ENCODE results near the gene APOH. TPM values are rescaled to one million over a fixed set of nuclear protein-coding genes. Genes with fewer than 3 reads are reported as not detected.

APOH gene
- total and polyA plus RNA-seq, 2 of the 13 experiments (the other 11 are each of a cell fraction or from before 2014, with no cell fraction given), result 4,846 to 5,748 TPM

DNA sequence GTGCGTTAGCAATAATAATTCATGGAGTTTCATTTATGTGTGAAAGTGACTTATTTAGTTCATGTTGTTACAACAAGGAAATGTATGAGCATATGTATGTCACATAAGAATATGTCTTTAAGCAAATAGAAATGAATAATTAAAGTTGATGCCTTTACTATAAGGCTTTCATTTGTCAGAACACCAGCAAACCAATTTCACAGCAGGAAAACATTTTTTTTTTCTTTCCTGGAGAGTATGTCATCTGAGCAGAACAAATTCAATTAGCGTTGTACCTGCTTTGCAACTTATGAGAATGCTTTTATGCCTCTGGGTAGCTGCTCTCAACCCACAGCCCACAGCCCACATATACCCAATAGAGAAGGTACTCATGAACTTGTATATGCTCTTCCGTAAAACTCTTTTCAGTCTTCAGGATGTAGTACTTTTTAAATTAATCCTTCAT lies 26.3 kb upstream of the APOH start (continued):
- TF ChIP-seq, protein P1, sequence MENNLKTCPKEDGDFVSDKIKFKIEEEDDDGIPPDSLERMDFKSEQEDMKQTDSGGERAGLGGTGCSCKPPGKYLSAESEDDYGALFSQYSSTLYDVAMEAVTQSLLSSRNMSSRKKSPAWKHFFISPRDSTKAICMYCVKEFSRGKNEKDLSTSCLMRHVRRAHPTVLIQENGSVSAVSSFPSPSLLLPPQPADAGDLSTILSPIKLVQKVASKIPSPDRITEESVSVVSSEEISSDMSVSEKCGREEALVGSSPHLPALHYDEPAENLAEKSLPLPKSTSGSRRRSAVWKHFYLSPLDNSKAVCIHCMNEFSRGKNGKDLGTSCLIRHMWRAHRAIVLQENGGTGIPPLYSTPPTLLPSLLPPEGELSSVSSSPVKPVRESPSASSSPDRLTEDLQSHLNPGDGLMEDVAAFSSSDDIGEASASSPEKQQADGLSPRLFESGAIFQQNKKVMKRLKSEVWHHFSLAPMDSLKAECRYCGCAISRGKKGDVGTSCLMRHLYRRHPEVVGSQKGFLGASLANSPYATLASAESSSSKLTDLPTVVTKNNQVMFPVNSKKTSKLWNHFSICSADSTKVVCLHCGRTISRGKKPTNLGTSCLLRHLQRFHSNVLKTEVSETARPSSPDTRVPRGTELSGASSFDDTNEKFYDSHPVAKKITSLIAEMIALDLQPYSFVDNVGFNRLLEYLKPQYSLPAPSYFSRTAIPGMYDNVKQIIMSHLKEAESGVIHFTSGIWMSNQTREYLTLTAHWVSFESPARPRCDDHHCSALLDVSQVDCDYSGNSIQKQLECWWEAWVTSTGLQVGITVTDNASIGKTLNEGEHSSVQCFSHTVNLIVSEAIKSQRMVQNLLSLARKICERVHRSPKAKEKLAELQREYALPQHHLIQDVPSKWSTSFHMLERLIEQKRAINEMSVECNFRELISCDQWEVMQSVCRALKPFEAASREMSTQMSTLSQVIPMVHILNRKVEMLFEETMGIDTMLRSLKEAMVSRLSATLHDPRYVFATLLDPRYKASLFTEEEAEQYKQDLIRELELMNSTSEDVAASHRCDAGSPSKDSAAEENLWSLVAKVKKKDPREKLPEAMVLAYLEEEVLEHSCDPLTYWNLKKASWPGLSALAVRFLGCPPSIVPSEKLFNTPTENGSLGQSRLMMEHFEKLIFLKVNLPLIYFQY (CRISPR knock-in tag; IDR thresholded peaks at IDR 0.05; ENCODE audit: borderline replicate concordance), result no peak
- TF ChIP-seq TARDBP (CRISPR knock-in tag; IDR thresholded peaks at IDR 0.05), result peak; percentile 11; the same call in 1 of the 2 replicates
- no peak for TF ChIP-seq ZNF235 (CRISPR knock-in tag; IDR thresholded peaks at IDR 0.05; ENCODE audit: borderline replicate concordance)

DNA sequence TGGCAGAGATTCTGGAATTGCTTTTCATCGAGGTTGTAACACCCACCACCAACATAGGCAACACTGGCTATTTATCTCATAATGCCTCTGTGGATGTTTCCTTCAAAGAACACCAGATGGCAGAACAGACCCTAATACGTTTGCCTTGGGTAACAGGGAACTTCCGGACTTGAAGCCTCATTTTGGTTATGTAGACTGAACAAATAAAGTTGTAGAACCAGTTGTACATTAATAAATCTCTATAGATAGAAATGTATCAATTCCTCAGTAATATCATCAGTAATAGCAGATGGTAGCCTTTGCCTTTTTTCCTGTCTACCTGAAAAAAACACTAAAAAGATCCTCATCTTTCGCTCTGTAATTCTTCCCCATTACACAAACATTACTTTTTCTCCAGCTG lies 25.9 kb upstream of the APOH start:
- ChIA-PET POLR2A (no interaction called here), CTCF (ENCODE audit: low intra/inter-chr PET ratio, low total read pairs) (interaction anchor here (0.6 to 2.8 kb wide), 9 partner anchors 35 to 419 kb away, joined by 3 to 33 read pairs (median 4); no protein-coding TSS in a partner anchor)
- H3K9me3 ChIP-seq (ENCODE audit: low read length), result no peaks in the 10 kb centered on the region
- in situ Hi-C loops (cut with HindIII; ENCODE audit: extremely low pct_ligation_motif_present, low pct_unique_long_range_greater_than_20kb), result loop anchor here (5.0 to 10.0 kb wide), 2 partner anchors 312 to 370 kb away; no protein-coding TSS in a partner anchor
- intact Hi-C loops (cut with micrococcal nuclease; ENCODE audit: unreplicated experiment), result loop anchor here (1.0 to 2.0 kb wide), 6 partner anchors 48 to 418 kb away; no protein-coding TSS in a partner anchor
- H3K4me3 ChIP-seq (replicated peaks in 1 of 3; ENCODE audit: insufficient read depth in 1 of 3, low read depth in 2 of 3, low read length in 3 of 3), result no peak overlapping the region
- peak; percentile 87 for DNase-seq (ENCODE audit: low spot score)
- no peaks in the 10 kb centered on the region for H3K36me3 ChIP-seq (replicated peaks in 1 of 2; ENCODE audit: control insufficient read depth in 1 of 2, insufficient read depth in 2 of 2, low read length in 2 of 2)
- no peaks in the 10 kb centered on the region for H4K20me1 ChIP-seq (ENCODE audit: insufficient read depth, low read length)
- no peak overlapping the region for H3K9ac ChIP-seq (ENCODE audit: insufficient read depth, low read depth, low read length)
- ATAC-seq, result peak; percentile 92
- H2AFZ ChIP-seq (ENCODE audit: low read length), result no peak overlapping the region
- no TSS peak for BruUV-seq (replicated peaks)
- H3K27me3 ChIP-seq (ENCODE audit: control insufficient read depth in 1 of 2, insufficient read depth in 2 of 2, low read length in 2 of 2), result no peaks in the 10 kb centered on the region
- FAIRE-seq, result peak; percentile 99
- no peak overlapping the region for H3K4me2 ChIP-seq (ENCODE audit: low read depth, low read length)
- H3K4me1 ChIP-seq (ENCODE audit: insufficient read depth, low read length), result peaks cover 5% of the 10 kb centered on the region; the same call in 1 of the 2 replicates
- WGBS (ENCODE audit: low lambda C conversion rate), result 25% methylated on average over 4 of the region's 4 CpGs
- no peak overlapping the region for H3K27ac ChIP-seq (ENCODE audit: extremely low read length, insufficient read depth, low read length)
- H3K79me2 ChIP-seq (ENCODE audit: insufficient read depth, low read length), result no peaks in the 10 kb centered on the region
- TF ChIP-seq SAP130 (CRISPR knock-in tag; IDR thresholded peaks at IDR 0.05; ENCODE audit: low read depth) (peak; percentile 41; the same call in 1 of the 2 replicates), FOXO1 (CRISPR knock-in tag; IDR thresholded peaks at IDR 0.05) (peak; percentile 29; the same call in 1 of the 2 replicates), ZNF549 (CRISPR knock-in tag; IDR thresholded peaks at IDR 0.05) (no peak), SNAPC2 (CRISPR knock-in tag; IDR thresholded peaks at IDR 0.05) (0 out of 2 replicates have a peak, but pooled peaks have one; percentile 56), PHF20 (CRISPR knock-in tag; IDR thresholded peaks at IDR 0.05) (no peak), ZNF547 (CRISPR knock-in tag; IDR thresholded peaks at IDR 0.05) (no peak), IRF2 (CRISPR knock-in tag; IDR thresholded peaks at IDR 0.05) (peak; percentile 60; the same call in 1 of the 2 replicates), KDM3A (CRISPR knock-in tag; IDR thresholded peaks at IDR 0.05; ENCODE audit: low read depth) (0 out of 2 replicates have a peak, but pooled peaks have one; percentile 64), ZNF24 (IDR thresholded peaks at IDR 0.05) (no peak)
- TF ChIP-seq, protein P2, sequence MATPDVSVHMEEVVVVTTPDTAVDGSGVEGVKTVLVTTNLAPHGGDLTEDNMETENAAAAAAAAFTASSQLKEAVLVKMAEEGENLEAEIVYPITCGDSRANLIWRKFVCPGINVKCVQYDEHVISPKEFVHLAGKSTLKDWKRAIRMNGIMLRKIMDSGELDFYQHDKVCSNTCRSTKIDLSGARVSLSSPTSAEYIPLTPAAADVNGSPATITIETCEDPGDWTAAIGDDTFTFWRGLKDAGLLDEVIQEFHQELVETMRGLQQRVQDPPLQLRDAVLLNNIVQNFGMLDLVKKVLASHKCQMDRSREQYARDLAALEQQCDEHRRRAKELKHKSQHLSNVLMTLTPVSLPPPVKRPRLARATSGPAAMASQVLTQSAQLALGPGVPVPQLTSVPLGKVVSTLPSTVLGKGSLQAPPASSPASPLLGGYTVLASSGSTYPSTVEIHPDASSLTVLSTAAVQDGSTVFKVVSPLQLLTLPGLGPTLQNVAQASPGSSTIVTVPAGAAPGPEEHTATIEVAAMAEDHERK (CRISPR knock-in tag; IDR thresholded peaks at IDR 0.05; ENCODE audit: low read depth), result no peak
- TF ChIP-seq, protein P3, sequence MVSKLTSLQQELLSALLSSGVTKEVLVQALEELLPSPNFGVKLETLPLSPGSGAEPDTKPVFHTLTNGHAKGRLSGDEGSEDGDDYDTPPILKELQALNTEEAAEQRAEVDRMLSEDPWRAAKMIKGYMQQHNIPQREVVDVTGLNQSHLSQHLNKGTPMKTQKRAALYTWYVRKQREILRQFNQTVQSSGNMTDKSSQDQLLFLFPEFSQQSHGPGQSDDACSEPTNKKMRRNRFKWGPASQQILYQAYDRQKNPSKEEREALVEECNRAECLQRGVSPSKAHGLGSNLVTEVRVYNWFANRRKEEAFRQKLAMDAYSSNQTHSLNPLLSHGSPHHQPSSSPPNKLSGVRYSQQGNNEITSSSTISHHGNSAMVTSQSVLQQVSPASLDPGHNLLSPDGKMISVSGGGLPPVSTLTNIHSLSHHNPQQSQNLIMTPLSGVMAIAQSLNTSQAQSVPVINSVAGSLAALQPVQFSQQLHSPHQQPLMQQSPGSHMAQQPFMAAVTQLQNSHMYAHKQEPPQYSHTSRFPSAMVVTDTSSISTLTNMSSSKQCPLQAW (CRISPR knock-in tag; IDR thresholded peaks at IDR 0.05), result no peak
- TF ChIP-seq, protein P4, sequence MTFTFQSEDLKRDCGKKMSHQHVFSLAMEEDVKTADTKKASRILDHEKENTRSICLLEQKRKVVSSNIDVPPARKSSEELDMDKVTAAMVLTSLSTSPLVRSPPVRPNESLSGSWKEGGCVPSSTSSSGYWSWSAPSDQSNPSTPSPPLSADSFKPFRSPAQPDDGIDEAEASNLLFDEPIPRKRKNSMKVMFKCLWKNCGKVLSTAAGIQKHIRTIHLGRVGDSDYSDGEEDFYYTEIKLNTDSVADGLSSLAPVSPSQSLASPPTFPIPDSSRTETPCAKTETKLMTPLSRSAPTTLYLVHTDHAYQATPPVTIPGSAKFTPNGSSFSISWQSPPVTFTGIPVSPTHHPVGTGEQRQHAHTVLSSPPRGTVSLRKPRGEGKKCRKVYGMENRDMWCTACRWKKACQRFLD (CRISPR knock-in tag; IDR thresholded peaks at IDR 0.05; ENCODE audit: borderline replicate concordance), result no peak

All from HepG2 (cell line).